OCI-LY3 (cell line): ENCODE results near the gene BEST4.

Experiments
- EZH2phosphoT487 ChIP-seq: fragments of 200-600 bp; shearing (Covaris generic); IDR thresholded peaks from 2 replicates; pipeline ENCODE4 v1.6.1; 2018; ENCODE audit warnings: antibody characterized with exemption, mixed run types, low read depth
- TF ChIP-seq, protein P1 (sequence below): fragments of 200-600, 300-600 bp; sonication (generic); IDR thresholded peaks from 2 replicates; pipeline ENCODE4 v1.5.1; 2014; ENCODE audit warnings: antibody characterized with exemption, low read length, low read depth

DNA sequence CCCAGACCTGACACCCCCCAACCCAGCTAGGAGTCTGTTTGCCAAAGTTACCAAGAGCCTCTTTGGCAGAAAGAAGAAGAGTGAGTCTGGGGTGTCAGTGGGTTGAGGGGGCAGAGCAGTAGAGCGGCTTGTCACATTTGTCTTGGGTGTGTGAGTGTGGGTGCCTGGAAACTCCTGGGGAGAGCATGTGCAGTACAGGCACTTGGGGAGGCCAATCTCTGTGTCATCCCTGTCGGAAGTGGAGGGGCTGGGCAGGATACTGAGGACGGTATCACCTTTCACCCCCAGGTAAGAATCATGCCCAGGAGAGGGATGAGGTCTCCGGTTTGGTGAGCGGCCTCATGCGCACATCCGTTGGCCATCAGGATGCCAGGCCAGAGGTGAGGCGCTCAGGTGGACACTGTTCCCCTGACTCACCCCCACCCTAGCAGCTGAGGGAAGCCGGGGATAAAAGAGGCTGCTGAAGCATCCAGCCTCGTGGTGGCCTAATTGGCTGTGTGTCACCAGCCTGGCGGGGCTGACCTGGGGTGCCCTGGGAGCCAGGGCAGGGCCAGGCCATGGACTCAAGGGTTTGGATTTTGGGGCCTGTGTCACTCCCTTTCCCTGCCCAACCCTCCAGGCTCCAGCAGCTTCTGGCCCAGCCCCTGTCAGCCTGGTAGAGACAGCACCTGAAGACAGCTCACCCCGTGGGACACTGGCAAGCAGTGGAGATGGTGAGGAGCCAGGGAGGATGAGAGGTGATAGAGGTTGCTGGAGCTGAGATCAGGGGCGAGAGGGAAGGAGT, 15.5 kb upstream of the BEST4 start:
- TF ChIP-seq, protein P1, sequence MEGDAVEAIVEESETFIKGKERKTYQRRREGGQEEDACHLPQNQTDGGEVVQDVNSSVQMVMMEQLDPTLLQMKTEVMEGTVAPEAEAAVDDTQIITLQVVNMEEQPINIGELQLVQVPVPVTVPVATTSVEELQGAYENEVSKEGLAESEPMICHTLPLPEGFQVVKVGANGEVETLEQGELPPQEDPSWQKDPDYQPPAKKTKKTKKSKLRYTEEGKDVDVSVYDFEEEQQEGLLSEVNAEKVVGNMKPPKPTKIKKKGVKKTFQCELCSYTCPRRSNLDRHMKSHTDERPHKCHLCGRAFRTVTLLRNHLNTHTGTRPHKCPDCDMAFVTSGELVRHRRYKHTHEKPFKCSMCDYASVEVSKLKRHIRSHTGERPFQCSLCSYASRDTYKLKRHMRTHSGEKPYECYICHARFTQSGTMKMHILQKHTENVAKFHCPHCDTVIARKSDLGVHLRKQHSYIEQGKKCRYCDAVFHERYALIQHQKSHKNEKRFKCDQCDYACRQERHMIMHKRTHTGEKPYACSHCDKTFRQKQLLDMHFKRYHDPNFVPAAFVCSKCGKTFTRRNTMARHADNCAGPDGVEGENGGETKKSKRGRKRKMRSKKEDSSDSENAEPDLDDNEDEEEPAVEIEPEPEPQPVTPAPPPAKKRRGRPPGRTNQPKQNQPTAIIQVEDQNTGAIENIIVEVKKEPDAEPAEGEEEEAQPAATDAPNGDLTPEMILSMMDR: no peak
- TF ChIP-seq EZH2phosphoT487: no peak
